ENCODE measurements around the gene MEGF11.

Gene MEGF11

DNA sequence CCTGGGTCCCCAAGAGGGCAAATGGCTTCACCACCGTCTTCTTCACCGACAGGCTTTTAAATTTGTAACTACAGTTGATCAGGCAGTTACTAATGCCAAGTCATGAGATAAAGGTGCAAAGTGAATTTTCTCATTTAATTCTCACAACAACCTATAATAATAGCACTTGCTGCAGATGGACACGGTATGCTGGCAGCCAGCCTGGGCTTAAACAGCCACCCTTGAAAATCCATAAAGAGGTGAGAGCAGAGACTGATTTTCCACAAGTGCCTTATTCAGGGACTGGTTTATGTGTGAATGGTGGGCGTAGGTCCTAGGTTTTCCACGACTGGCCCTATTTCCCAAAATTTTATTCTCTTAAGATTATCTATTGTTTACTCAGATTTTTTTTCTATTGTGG, 266.4 kb downstream of the MEGF11 start:
- no peaks in the 10 kb centered on the region for H3K79me2 ChIP-seq (ENCODE audit: insufficient read depth, low read length)
- no peak overlapping the region for H3K27ac ChIP-seq (ENCODE audit: low read depth, low read length, poor library complexity, severe bottlenecking)
- no peaks in the 10 kb centered on the region for H3K9me2 ChIP-seq (ENCODE audit: low read depth, low read length)
- H3F3A ChIP-seq (ENCODE audit: insufficient read depth, low read length) = no peaks in the 10 kb centered on the region
- no peak overlapping the region for H3K4me2 ChIP-seq (ENCODE audit: low read length)
- TF ChIP-seq EZH2 (IDR thresholded peaks at IDR 0.05; ENCODE audit: borderline replicate concordance, low read length) (no peak), CTCF (IDR thresholded peaks at IDR 0.05; ENCODE audit: low read length) (no peak)
- no peaks in the 10 kb centered on the region for H3K27me3 ChIP-seq (ENCODE audit: insufficient read depth, low read length)
- H3K4me1 ChIP-seq (ENCODE audit: insufficient read depth, low read length, severe bottlenecking) = peaks cover 9% of the 10 kb centered on the region
- H3K36me3 ChIP-seq (ENCODE audit: insufficient read depth, low read length) = no peaks in the 10 kb centered on the region; the same call in 1 of the 2 replicates
- H3K4me3 ChIP-seq (ENCODE audit: low read depth, low read length, poor library complexity, severe bottlenecking) = no peak overlapping the region
- H3K9ac ChIP-seq (ENCODE audit: low read length) = no peak overlapping the region
- H2AFZ ChIP-seq (ENCODE audit: low read length) = no peak overlapping the region
- H3K9me3 ChIP-seq (ENCODE audit: low read length) = no peaks in the 10 kb centered on the region
- H4K20me1 ChIP-seq (ENCODE audit: insufficient read depth, low read length) = no peaks in the 10 kb centered on the region

GRCh38 chr15:65986416-65986815, 267.1 kb downstream of the MEGF11 start:
- TF ChIP-seq CTCF (IDR thresholded peaks at IDR 0.05; ENCODE audit: low read length) (no peak), EZH2 (IDR thresholded peaks at IDR 0.05; ENCODE audit: borderline replicate concordance, low read length) (no peak)
- Histone ChIP-seq H3K27me3 (ENCODE audit: insufficient read depth, low read length) (no peaks in the 10 kb centered on the region), H3K9ac (ENCODE audit: low read length) (no peak overlapping the region), H3K4me1 (ENCODE audit: insufficient read depth, low read length, severe bottlenecking) (peaks cover 13% of the 10 kb centered on the region), H3K4me2 (ENCODE audit: low read length) (no peak overlapping the region), H3K4me3 (ENCODE audit: low read depth, low read length, poor library complexity, severe bottlenecking) (no peak overlapping the region), H3K27ac (ENCODE audit: low read depth, low read length, poor library complexity, severe bottlenecking) (no peak overlapping the region), H3K79me2 (ENCODE audit: insufficient read depth, low read length) (no peaks in the 10 kb centered on the region), H3F3A (ENCODE audit: insufficient read depth, low read length) (no peaks in the 10 kb centered on the region), H3K9me2 (ENCODE audit: low read depth, low read length) (no peaks in the 10 kb centered on the region), H4K20me1 (ENCODE audit: insufficient read depth, low read length) (no peaks in the 10 kb centered on the region), H3K36me3 (ENCODE audit: insufficient read depth, low read length) (no peaks in the 10 kb centered on the region; the same call in 1 of the 2 replicates), H2AFZ (ENCODE audit: low read length) (no peak overlapping the region), H3K9me3 (ENCODE audit: low read length) (no peaks in the 10 kb centered on the region)

DNA sequence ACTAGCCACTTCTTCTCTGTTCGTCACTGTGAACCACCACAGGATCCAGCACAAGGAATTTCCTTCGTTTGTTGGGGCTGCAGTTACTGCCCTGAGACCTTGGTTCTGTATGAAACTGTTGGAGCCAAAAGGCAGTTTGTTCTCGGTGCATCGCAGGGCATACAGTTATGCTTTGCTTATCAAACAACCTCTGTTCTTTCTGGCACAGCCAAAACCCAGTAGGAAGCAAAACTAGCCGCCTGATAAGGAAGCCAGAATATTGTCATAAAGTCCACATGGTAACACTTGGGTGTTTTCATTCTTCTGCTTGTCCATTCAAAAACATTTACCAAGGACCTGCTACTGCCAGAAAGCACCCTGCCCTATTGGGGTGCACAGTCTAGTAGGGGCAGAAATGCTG, 268.2 kb downstream of the MEGF11 start:
- Histone ChIP-seq H3K4me3 (ENCODE audit: low read depth, low read length, poor library complexity, severe bottlenecking) (no peak overlapping the region), H3K4me2 (ENCODE audit: low read length) (no peak overlapping the region), H3K9me3 (ENCODE audit: low read length) (no peaks in the 10 kb centered on the region), H3K27me3 (ENCODE audit: insufficient read depth, low read length) (no peaks in the 10 kb centered on the region), H3K4me1 (ENCODE audit: insufficient read depth, low read length, severe bottlenecking) (peaks cover 13% of the 10 kb centered on the region), H4K20me1 (ENCODE audit: insufficient read depth, low read length) (no peaks in the 10 kb centered on the region), H3K27ac (ENCODE audit: low read depth, low read length, poor library complexity, severe bottlenecking) (no peak overlapping the region), H2AFZ (ENCODE audit: low read length) (no peak overlapping the region), H3K9ac (ENCODE audit: low read length) (no peak overlapping the region), H3K36me3 (ENCODE audit: insufficient read depth, low read length) (peaks cover 6% of the 10 kb centered on the region), H3K9me2 (ENCODE audit: low read depth, low read length) (no peaks in the 10 kb centered on the region), H3K79me2 (ENCODE audit: insufficient read depth, low read length) (no peaks in the 10 kb centered on the region), H3F3A (ENCODE audit: insufficient read depth, low read length) (no peaks in the 10 kb centered on the region)
- TF ChIP-seq EZH2 (IDR thresholded peaks at IDR 0.05; ENCODE audit: borderline replicate concordance, low read length) (no peak), CTCF (IDR thresholded peaks at IDR 0.05; ENCODE audit: low read length) (no peak)
